22Rv1 (cell line): ENCODE results near the gene CNTNAP4.

ENCODE experiments used
- ZFX ChIP-seq: fragments of 450-650 bp; IDR thresholded peaks from 2 replicates; pipeline ENCODE4 v1.6.1; 2017; ENCODE audit warnings: antibody characterized with exemption, borderline replicate concordance
- TF ChIP-seq, protein P1 (sequence below): fragments of 450-650 bp; IDR thresholded peaks from 2 replicates; pipeline ENCODE4 v1.5.1; 2017; ENCODE audit warnings: mild to moderate bottlenecking

GRCh38 chr16:76386784-76387183 is 109.6 kb downstream of the CNTNAP4 start:
- TF ChIP-seq, protein P1, sequence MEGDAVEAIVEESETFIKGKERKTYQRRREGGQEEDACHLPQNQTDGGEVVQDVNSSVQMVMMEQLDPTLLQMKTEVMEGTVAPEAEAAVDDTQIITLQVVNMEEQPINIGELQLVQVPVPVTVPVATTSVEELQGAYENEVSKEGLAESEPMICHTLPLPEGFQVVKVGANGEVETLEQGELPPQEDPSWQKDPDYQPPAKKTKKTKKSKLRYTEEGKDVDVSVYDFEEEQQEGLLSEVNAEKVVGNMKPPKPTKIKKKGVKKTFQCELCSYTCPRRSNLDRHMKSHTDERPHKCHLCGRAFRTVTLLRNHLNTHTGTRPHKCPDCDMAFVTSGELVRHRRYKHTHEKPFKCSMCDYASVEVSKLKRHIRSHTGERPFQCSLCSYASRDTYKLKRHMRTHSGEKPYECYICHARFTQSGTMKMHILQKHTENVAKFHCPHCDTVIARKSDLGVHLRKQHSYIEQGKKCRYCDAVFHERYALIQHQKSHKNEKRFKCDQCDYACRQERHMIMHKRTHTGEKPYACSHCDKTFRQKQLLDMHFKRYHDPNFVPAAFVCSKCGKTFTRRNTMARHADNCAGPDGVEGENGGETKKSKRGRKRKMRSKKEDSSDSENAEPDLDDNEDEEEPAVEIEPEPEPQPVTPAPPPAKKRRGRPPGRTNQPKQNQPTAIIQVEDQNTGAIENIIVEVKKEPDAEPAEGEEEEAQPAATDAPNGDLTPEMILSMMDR = no peak
- TF ChIP-seq ZFX = no peak
